Skeletal muscle cell (primary cell): Measurements from ENCODE around the gene DEFB132.

ENCODE experiments used
- DNase-seq: peaks from one replicate; pipeline ENCODE4 v3.0.0-alpha.2; 2010; ENCODE audit warnings: low read depth
- H3K4me3 ChIP-seq: 2 replicates; pipeline ENCODE4 v1.5.1; 2011; ENCODE audit warnings: low read depth, mild to moderate bottlenecking, control low read depth, low read length, moderate library complexity

DEFB132 gene

DNA sequence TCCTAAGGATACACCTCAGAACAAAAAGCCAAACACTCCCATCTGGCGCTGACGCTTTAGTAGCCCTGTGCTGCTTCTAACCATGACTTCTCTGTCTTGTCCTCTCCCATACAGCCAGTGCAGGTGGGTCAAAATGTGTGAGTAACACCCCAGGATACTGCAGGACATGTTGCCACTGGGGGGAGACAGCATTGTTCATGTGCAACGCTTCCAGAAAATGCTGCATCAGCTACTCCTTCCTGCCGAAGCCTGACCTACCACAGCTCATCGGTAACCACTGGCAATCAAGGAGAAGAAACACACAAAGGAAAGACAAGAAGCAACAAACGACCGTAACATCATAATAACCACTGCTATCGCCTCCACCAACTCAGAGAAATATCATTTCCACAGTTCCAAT lies 1.4 kb downstream of the DEFB132 start:
- no peak overlapping the region for H3K4me3 ChIP-seq
- no peak for DNase-seq

DNA sequence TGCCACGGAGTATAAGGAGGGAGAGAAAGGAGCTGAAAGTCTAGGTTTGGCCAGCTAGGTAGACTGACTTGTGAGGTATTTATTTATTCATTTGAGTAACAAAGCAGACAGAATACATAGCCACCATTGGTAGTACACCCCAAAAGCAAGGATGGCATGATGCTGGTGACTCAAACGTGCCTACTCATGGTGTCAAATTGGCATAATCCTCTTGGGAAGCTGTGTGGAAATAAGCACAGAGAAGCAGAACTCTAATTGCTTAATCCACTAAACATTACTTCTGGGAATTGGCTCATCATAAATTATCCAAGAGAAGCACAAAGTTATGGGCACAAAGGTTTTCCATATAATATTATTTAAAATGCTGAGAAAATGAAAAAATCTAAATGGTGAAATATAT lies 2.5 kb downstream of the DEFB132 start:
- no peak for DNase-seq
- no peak overlapping the region for H3K4me3 ChIP-seq

DNA sequence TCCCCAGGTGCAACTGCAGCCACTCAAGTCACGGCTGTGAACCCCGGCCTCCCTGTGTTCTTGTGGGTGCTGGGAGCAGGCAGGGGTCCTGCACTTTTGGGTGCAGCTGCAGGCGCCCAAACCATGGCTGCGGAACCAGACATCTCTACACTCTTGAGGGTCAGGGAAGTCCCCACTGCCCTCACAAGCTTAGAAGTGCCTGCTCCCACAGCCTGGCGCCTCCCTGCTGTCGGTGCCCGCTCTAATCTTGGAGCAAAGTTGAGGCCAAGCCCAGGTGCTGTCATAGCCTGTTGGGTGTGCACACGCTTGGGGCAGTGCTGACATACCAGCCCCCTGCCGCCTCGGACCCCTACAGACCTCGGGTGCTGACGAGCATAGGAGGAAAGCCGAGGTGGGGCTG lies 6.2 kb downstream of the DEFB132 start:
- H3K4me3 ChIP-seq = no peak overlapping the region

GRCh38 chr20:266596-267562 lies 9.4 kb downstream of the DEFB132 start:
- no peak for DNase-seq
- peak overlapping the region; percentile 58 for H3K4me3 ChIP-seq

More for the DNA sequence above, 6.2 kb downstream of the DEFB132 start:
- no peak for DNase-seq

GRCh38 chr20:270517-270916 lies 13.0 kb downstream of the DEFB132 start:
- DNase-seq = no peak

DNA sequence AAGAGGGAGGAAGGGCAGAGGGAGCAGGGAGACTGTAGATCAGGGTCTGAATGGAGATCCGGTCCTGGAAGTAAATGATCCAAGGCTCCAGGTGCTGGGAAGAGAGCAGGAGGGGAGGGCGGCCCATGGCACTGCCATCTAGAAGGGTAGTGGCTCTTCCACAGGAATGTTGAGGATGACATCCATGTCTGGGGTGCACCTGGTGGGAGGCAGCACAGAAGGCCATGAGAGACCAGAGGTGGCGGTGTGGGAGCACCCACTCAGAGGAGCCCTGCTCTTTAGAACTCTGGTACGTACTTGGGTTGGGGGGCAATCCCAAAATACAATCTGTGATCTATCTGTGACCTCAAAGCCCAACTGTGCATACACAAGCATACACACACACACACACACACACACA lies 13.5 kb downstream of the DEFB132 start:
- H3K4me3 ChIP-seq = no peak overlapping the region
- DNase-seq = no peak

More at GRCh38 chr20:270517-270916, 13.0 kb downstream of the DEFB132 start:
- no peak overlapping the region for H3K4me3 ChIP-seq

DNA sequence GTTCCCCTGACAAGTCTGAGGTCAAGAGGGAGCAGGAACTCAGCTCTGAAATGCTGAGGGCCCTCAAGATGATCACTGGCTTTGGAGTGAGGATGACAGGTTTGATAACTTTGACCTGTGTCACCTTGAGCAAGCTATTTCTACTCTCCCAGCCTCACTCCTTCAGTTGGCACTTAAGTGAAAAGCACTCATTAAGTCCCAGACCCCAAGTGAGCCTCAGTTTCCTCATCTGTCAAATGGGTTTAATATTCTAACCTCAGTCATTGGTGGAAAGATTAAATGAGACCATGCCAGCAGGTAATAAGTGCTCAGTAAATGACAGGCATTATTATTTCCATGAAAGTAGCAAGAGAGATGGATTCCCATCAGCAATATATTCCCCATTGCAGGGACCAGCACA lies 14.0 kb downstream of the DEFB132 start:
- no peak for DNase-seq
- H3K4me3 ChIP-seq = no peak overlapping the region

GRCh38 chr20:272718-273117 lies 15.2 kb downstream of the DEFB132 start:
- DNase-seq = no peak
- H3K4me3 ChIP-seq = no peak overlapping the region

GRCh38 chr20:273884-274283 lies 16.4 kb downstream of the DEFB132 start:
- H3K4me3 ChIP-seq = no peak overlapping the region
- no peak for DNase-seq

DNA sequence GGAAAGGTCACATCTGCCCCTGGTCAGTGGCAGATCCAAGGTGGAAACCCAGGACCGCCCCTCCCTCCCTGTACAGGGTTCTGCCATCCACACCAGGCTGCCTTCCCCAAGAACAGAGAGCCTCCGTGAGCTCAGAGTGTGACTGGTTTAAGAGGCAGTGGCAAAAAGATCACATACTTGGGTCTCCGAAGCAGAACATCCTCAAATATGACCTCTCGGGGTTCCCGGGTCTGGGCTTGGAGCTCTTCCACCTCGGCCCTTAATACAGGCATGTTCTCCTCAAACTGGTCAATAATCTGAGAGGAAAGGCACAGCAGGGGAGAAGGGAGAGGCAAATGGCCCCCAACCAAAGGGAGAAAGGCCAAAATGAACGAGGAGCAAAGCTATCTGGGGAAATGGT lies 18.3 kb downstream of the DEFB132 start:
- no peak overlapping the region for H3K4me3 ChIP-seq
- DNase-seq = no peak

- no peak for DNase-seq
- no peak overlapping the region for H3K4me3 ChIP-seq
Observed at GRCh38 chr20:276620-277495, 19.3 kb downstream of the DEFB132 start.

DNA sequence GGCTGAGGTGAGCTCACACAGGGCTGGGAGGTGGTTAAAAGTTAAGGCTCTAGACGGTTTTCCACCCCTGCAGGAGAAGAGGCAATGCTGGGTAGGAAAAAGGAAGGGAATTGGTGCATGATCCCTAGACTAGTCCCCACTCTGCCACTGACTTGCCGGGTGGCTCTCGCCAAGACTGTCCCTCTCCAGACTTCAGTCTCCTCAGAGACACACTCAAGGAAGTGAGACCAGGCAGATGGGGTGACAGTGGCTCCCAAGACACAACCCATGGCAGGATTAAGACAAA lies 19.9 kb downstream of the DEFB132 start:
- no peak overlapping the region for H3K4me3 ChIP-seq
- no peak for DNase-seq

DNA sequence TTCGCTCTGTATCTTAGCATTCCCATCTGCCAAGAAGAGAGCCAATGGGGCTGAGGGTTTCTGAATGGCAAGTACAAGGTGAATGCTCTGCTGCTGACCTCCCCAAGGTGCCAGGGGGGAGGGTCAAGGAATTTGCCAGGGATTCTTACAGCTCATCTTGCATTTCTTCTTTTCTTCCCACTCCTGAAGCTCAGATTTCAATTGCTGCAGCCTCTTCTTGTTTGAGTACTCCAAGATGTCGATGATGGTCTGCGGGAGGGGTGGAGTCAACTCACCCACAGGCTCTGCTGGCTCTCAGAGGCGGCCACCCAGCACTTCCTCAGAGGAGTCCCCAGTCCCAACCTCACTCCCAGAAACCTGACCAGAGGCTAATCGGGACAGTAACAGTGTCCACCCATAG lies 20.7 kb downstream of the DEFB132 start:
- no peak for DNase-seq
- no peak overlapping the region for H3K4me3 ChIP-seq

DNA sequence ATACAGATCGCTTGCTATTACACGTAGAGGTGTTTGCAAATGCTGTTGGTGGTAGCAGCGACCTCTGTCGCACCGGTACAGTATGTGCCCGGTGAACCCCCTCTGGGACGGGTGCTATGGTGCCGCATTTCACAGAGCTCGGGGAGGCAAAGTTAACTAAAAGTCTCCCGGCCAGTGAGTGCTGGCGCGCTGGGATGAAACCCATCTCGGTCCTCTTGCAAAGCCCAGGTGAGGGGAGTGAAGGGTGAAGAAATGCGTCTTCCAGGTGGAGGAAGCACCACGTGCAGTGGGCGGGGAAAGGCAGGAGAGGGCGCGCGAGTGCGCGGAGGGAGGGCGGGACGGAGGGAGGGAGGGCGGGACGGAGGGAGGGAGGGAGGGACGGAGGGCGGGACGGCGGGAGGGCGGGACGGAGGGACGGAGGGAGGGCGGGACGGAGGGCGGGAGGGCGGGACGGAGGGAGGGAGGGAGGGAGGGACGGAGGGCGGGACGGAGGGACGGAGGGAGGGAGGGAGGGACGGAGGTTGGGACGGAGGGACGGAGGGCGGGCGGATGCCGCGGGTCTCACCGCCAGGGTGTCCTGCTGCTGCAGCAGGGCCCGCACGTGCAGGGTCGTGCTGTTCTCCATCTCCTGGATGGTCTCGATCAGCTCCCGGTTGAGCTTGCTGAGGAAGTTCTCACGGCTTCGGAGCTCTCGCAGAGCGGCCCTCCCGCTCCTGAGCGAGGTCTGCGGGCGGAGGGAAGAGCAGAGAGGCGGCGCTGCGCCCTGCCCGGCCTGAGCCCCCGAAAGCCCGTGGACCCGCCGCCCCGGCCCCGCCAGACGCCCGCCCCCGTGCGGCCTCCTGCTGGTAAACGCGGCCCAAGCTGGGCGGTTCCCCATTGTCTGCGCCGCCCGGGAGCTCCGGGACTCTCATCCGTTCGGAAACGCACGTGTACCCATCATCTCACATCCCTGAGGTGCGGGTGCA lies 21.4 kb downstream of the DEFB132 start:
- DNase-seq = no peak
- H3K4me3 ChIP-seq = no peak overlapping the region

GRCh38 chr20:284172-284571 lies 26.6 kb downstream of the DEFB132 start:
- DNase-seq = no peak
- no peak overlapping the region for H3K4me3 ChIP-seq

DNA sequence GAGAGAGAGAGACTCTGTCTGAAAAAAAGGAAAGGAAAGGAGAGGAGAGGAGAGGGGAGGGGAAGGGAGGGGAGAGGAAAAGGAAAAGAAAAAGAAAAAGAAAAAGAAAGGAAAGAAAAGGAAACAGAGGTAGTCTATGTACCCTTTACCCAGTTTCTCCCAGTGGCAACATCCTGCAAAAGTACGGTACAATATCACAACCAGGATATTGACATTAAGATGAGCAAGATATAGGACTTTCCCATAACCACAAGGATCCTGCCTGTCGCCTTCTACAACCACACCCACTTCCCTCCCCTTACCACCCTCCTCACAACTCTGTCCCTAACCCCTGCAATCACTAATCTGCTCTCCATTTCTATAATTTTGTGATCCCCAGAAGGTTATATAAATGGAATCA lies 29.0 kb downstream of the DEFB132 start:
- no peak for DNase-seq

DNA sequence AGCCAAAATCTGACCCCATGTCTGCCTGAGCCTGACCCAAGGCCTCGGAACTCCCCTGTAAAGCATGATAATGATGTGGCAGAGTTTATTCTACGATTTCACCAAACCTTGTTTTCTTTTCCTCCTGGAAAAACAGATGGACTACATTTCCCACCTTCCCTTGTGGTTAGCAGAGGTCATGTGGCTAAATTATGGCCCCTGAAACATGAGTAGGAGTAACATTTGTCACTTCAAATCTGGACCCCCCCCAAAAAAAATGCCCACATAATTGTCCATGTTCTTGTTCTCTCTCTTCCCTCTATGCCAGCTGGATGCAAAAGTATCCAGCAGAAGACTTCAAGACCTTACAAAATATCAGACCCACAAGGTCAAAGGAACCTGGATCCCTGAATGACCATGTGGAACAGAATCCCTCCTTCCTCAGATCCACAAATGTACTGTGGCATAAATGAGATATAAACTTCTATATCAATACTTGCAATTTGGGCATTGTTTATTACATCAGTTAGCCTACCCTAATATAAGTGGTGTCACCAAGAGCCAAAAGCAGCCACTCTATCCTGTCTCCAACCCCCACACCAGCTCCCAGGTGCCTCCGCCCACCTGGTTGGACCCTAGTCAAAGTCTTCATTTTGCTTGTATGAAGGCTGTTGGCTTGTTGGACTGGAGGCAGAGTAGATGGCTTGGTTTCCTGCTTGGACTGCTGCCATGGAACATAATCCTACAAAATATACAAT lies 31.6 kb downstream of the DEFB132 start:
- no peak for DNase-seq
- H3K4me3 ChIP-seq = peak overlapping the region; percentile 87

More for the DNA sequence above, 29.0 kb downstream of the DEFB132 start:
- H3K4me3 ChIP-seq = no peak overlapping the region

DNA sequence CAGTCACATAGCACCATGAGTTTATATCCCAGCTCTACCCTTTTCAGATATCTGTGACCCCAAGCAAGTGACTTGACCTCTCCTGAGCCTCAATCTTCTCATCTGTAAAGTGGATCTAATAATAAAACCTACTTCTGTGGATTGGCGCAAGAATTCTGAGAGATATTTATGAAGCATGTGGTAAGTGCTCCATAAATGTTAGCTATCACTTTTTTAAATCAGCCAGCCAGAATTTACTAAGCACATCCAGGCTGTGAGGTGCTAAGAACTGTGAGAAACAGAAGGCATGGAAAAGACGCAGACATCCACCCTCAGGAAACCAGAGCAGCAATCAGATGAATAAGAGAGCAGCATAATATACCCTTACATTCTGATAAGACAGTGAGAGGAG lies 32.2 kb downstream of the DEFB132 start:
- DNase-seq = no peak
- H3K4me3 ChIP-seq = peak overlapping the region; percentile 87
